ENCODE results near the gene ACOXL. TPM values are rescaled to one million over a fixed set of nuclear protein-coding genes. Genes with fewer than 3 reads are reported as not detected.
A peak's percentile ranks its signal among the peaks of the same experiment; 100 is the strongest.

The ACOXL gene
- total RNA-seq, 4 donors from 2014 or later, result 1.2 to 10.6 (median 2.1) TPM

DNA sequence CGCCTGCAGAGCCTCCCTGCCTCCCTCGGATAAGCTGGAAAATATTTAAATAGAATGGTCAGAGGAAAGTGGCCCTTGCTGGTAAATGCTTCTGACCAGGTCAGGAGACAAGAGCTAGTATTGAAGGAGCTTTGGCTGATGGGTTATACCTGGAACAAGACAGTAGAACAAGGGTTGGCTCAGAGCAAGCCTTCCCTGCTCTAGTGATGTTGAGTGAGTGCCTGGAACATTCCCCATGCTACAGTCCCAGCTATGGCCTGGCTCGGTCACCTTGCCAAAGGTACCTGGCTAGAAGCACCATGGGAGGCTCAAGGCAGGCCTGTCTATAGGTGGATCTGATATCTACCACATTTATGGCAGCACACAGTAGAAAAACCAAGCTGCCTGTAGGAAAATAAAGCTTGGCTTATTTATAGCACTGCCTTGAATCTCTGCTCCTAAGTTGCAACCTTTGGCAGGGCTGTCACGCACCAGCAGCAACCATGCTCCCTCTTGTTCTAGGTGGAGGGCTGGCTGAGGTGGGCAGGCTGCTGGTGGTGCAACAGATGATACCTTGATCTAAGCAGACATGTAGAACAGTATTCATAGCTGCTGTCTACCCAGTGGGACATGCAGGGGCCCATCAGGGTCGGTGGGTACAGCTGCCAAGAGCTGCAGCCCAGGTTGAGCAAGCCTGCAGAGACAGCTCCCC, 321.6 kb downstream of the ACOXL start:
- Histone ChIP-seq H3K4me1 (peaks cover 20 to 27% of the 10 kb centered on the region in 2 donors), H3K27ac (peak overlapping the region in 1 of 3 donors; percentile 20), H3K9me3 (no peaks in the 10 kb centered on the region), H3K4me3 (replicated peaks in 1 of 3) (no peak overlapping the region), H3K27me3 (no peaks in the 10 kb centered on the region), H3K36me3 (no peaks in the 10 kb centered on the region)
- WGBS, 2 donors, result 85 to 93% methylated on average over 4 to 5 of the region's 5 CpGs
- TF ChIP-seq POLR2A (IDR thresholded peaks at IDR 0.05), result no peak
- TF ChIP-seq, protein P1, sequence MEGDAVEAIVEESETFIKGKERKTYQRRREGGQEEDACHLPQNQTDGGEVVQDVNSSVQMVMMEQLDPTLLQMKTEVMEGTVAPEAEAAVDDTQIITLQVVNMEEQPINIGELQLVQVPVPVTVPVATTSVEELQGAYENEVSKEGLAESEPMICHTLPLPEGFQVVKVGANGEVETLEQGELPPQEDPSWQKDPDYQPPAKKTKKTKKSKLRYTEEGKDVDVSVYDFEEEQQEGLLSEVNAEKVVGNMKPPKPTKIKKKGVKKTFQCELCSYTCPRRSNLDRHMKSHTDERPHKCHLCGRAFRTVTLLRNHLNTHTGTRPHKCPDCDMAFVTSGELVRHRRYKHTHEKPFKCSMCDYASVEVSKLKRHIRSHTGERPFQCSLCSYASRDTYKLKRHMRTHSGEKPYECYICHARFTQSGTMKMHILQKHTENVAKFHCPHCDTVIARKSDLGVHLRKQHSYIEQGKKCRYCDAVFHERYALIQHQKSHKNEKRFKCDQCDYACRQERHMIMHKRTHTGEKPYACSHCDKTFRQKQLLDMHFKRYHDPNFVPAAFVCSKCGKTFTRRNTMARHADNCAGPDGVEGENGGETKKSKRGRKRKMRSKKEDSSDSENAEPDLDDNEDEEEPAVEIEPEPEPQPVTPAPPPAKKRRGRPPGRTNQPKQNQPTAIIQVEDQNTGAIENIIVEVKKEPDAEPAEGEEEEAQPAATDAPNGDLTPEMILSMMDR (IDR thresholded peaks at IDR 0.05), result no peak
- intact Hi-C loops (cut with DNase I), result no loop called here
- no peak for DNase-seq

- peak; percentile 27 to 33 for DNase-seq
- TF ChIP-seq, protein P1 (IDR thresholded peaks at IDR 0.05), result no peak
- no peak for TF ChIP-seq POLR2A (IDR thresholded peaks at IDR 0.05)
- no peaks in the 10 kb centered on the region for H3K9me3 ChIP-seq
- H3K36me3 ChIP-seq, result no peaks in the 10 kb centered on the region
- no peak overlapping the region for H3K4me3 ChIP-seq (replicated peaks in 1 of 3)
- intact Hi-C loops (cut with DNase I), result no loop called here
- 56 to 62% methylated on average over 8 of the region's 8 CpGs for WGBS, 2 donors
- H3K27me3 ChIP-seq, result no peaks in the 10 kb centered on the region
- peak overlapping the region in 2 of 3 donors; percentile 20 to 24 for H3K27ac ChIP-seq
- peaks cover 20 to 27% of the 10 kb centered on the region in 2 donors for H3K4me1 ChIP-seq
Observed at GRCh38 chr2:111054791-111055691, 322.7 kb downstream of the ACOXL start.

DNA sequence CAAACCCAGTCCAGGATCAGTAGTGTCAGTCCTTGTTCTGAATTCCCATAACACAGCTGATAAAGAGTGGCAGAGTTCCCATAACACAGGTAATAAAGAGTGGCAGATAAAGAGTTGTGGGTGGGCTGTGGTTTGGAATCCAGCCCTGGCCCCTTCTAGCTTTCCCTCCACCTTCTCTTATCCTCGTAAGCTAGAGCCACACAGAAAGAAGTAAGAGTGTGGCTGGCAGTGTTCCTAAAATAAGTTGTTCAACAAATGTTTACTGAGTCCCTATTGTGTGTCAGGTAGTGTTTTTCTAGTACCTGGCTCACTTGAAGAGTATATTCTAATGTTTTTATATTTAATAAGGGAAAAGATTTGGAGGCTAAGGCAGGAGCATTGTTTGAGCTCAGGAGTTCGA, 323.4 kb downstream of the ACOXL start:
- 55 to 67% methylated on average over 2 of the region's 2 CpGs for WGBS, 2 donors
- H3K9me3 ChIP-seq, result no peaks in the 10 kb centered on the region
- intact Hi-C loops (cut with DNase I), result no loop called here

GRCh38 chr2:111057045-111057444, 324.7 kb downstream of the ACOXL start:
- TF ChIP-seq, protein P1 (IDR thresholded peaks at IDR 0.05), result no peak
- no peak for TF ChIP-seq POLR2A (IDR thresholded peaks at IDR 0.05)
- H3K9me3 ChIP-seq, result no peaks in the 10 kb centered on the region
- H3K4me1 ChIP-seq, result peaks cover 20 to 27% of the 10 kb centered on the region in 2 donors
- no peak for DNase-seq
- no peak overlapping the region for H3K4me3 ChIP-seq (replicated peaks in 1 of 3)
- H3K36me3 ChIP-seq, result no peaks in the 10 kb centered on the region
- intact Hi-C loops (cut with DNase I), result no loop called here
- WGBS, 2 donors, result 55 to 78% methylated on average over 5 of the region's 5 CpGs
- no peak overlapping the region for H3K27ac ChIP-seq
- H3K27me3 ChIP-seq, result no peaks in the 10 kb centered on the region

More for the DNA sequence above, 323.4 kb downstream of the ACOXL start:
- TF ChIP-seq POLR2A (IDR thresholded peaks at IDR 0.05), result no peak
- no peaks in the 10 kb centered on the region for H3K36me3 ChIP-seq
- no peak overlapping the region for H3K27ac ChIP-seq
- no peaks in the 10 kb centered on the region for H3K27me3 ChIP-seq
- H3K4me3 ChIP-seq (replicated peaks in 1 of 3), result no peak overlapping the region
- DNase-seq, result no peak
- H3K4me1 ChIP-seq, result peaks cover 20 to 27% of the 10 kb centered on the region in 2 donors

DNA sequence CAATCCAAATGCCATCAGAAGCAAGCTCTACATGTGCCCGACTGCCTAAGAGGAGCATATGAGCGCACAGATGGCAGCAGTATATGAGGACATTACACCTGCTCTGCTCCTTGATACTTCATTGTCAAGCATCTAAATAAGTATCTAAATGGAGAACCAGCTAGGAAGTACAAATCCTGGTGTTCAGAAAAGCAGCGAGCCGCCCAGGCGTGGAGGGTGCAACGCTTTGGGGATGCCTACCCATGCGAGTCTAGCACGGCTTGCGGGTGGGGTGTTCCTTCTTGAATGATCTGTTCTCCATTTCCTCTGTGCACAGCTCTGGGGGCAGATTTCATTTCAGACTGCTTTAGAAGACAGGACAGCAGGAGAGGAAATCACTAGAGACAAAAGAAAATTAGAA, 325.3 kb downstream of the ACOXL start:
- no peak for TF ChIP-seq POLR2A (IDR thresholded peaks at IDR 0.05)
- TF ChIP-seq, protein P1 (IDR thresholded peaks at IDR 0.05), result no peak
- Histone ChIP-seq H3K4me1 (peaks cover 20 to 27% of the 10 kb centered on the region in 2 donors), H3K27me3 (no peaks in the 10 kb centered on the region), H3K4me3 (replicated peaks in 1 of 3) (no peak overlapping the region), H3K36me3 (no peaks in the 10 kb centered on the region), H3K9me3 (no peaks in the 10 kb centered on the region), H3K27ac (no peak overlapping the region)
- intact Hi-C loops (cut with DNase I), result no loop called here
- peak; percentile 9 to 19 for DNase-seq
- 68% methylated on average over 9 of the region's 9 CpGs for WGBS, 2 donors
